ENCODE measurements around the gene METRN.

- no peak for TF ChIP-seq CTCF (IDR thresholded peaks at IDR 0.05)
- TF ChIP-seq POLR2A (IDR thresholded peaks at IDR 0.05): no peak
Measured at GRCh38 chr16:705431-706188, 9.3 kb upstream of the METRN start, which contains the start of gene FBXL16.
